GM18502 (cell line): ENCODE results near the gene TWIST2.

Experiments
- ATAC-seq: cut with Tn5 transposase; IDR thresholded peaks from one replicate; pipeline ENCODE4 v1.9.1; 2021; ENCODE audit warnings: mild to moderate bottlenecking; ENCODE audit not compliant: unreplicated experiment, poor library complexity

The TWIST2 gene

GRCh38 chr2:238869293-238870124, 21.6 kb downstream of the TWIST2 start:
- no peak for ATAC-seq

DNA sequence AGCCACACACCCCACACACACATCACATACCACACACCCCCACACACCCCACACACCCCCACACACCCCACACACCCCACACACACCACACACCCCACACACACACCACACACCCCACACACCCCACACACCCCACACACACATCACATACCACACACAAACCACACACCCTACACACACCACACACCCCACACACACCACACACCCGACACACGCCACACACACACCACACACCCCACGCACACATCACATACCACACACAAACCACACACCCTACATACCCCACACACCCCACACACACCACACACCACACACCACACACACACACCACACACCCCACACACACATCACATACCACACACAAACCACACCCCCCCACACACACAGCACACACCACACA, 22.4 kb downstream of the TWIST2 start:
- no peak for ATAC-seq

- ATAC-seq: no peak
Observed at GRCh38 chr2:238872026-238872425, 24.1 kb downstream of the TWIST2 start.

GRCh38 chr2:238872628-238873380, 24.9 kb downstream of the TWIST2 start:
- ATAC-seq: no peak

GRCh38 chr2:238873381-238873801, 25.5 kb downstream of the TWIST2 start:
- ATAC-seq: no peak

GRCh38 chr2:238873841-238874240, 26.0 kb downstream of the TWIST2 start:
- ATAC-seq: no peak

GRCh38 chr2:238874330-238875050, 26.6 kb downstream of the TWIST2 start:
- no peak for ATAC-seq

GRCh38 chr2:238875101-238875470, 27.2 kb downstream of the TWIST2 start:
- ATAC-seq: no peak

DNA sequence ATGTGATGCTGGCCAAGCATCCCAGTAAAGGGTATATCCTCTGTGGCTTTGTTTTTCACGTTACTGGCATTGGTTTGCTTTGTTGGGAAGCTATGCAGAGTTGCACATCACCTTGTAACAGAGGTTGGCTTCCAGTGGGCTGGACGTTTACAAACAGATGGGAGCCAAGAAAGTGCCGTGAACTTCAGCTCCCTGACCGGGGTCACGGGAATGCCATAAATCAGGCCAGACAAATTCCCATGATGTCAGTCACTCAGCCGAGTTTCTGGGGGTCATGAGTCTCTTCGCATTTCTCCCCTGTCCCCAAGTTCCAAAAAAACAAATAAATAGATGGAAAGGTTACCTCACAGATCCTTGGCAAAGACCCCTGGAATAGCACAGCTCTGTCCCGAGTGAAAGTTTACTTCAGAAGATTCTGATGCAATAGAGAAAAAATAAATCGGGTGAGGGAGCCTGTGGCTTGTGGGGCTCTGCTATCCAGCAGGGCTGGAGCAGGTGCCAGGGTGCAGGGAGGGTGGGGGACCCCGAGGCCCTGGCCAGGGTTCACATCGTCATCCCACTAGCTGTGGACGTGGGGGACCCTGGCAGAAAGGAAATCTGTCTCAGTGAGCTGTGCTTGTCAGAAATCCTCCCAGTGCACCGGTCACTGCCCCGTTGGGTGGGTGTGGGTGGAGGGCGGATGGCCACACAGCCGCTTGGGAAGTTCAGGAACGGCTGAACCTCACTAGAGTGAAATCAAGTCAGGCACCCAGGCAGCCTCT, 27.8 kb downstream of the TWIST2 start:
- ATAC-seq: no peak

DNA sequence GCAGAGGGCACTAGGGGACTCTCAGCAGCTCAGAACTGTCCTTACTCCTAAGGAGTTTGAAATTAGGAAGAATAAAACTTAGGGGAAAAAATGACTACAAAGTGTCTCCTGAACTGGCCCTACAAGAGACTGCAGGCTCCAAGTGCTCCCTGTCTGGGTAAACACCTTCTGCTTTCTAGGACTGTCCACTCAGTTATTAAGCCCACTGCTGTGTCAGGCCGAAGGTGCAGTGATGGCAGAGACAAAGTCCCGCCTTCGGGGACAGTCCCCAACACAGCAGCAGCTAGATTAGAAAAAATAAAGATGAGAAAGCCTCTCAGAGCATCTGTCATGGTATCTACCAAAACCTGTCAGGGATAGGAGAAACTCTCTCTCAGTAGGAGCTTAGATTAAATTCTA, 28.3 kb downstream of the TWIST2 start:
- no peak for ATAC-seq

GRCh38 chr2:238878051-238878735, 30.3 kb downstream of the TWIST2 start:
- no peak for ATAC-seq

- ATAC-seq: no peak
Observed at GRCh38 chr2:238879043-238879442, 31.2 kb downstream of the TWIST2 start.

DNA sequence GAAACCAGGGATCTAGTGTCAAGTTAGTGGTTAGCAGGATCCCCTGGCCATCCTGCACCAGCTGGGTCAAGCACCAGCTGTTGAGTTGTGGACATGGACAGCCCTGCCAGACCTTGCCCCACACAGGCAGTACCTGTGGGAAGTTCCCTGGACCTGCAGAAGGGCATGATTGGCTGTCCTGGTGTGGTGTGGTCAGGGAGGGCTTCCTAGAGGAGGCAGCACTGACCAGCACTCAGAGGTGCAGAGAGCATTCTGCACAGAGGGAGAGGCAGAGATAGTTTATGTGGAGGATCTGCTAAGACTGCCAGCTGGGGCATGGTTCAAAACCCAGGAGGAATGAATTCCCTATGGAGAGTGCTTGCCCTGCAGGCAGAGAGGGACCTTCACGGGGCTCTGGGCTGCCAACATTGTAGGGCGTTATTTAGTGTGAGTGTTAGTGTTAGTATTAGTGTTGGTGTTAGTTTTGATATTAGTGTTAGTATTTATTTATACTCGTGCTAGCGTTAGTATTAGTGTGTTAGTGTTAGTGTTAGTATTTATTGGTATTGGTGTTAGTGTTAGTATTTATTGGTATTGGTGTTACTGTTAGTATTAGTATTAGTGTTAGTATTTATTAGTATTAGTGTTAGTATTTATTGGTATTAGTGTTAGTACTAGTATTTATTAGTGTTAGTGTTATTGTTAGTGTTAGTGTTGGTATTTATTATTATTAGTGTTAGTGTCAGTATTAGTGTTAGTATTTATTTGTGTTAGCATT, 31.9 kb downstream of the TWIST2 start:
- no peak for ATAC-seq

- ATAC-seq: no peak
Observed at GRCh38 chr2:238881353-238882081, 33.6 kb downstream of the TWIST2 start.

DNA sequence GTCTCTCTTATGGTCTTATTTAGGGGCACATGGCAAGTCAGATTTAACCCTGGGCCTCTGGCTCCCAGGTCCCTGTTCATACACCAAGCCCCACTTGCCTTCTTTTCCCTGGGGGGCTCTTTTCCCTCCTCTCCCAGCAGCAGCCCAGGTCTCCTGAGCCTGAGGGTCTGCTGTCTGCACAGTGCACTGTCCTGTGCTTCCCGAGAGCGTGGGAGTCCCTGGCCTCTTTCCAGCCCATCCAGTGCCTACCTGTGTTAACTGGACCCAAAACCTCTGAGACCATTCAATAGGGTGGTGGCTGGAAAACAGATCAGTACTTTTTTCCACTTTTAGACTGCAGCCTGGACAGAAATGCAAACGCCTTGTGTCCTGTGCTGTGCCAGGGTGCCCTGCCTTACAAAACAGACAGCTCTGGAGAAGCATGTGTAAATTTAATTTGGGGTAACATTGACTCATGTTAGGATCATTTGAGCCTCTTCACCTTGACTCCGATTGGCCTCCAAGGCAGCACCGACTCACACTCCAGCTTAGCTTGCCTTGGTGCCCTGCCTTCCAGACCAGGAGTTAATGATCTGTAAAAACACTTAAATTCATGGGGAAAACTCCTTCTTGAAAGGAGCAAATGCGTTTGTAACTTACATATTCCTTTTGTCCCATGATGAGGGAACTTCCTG, 34.3 kb downstream of the TWIST2 start:
- no peak for ATAC-seq

GRCh38 chr2:238883421-238883901, 35.6 kb downstream of the TWIST2 start:
- ATAC-seq: no peak

GRCh38 chr2:238884122-238884811, 36.4 kb downstream of the TWIST2 start:
- ATAC-seq: no peak
